ENCODE results near the gene RHPN2.
"Not testable (repeated sequence)": the region's sequence is repeated elsewhere in the genome, so short reads cannot be mapped to it uniquely, and the experiment has no call there.

Gene RHPN2

DNA sequence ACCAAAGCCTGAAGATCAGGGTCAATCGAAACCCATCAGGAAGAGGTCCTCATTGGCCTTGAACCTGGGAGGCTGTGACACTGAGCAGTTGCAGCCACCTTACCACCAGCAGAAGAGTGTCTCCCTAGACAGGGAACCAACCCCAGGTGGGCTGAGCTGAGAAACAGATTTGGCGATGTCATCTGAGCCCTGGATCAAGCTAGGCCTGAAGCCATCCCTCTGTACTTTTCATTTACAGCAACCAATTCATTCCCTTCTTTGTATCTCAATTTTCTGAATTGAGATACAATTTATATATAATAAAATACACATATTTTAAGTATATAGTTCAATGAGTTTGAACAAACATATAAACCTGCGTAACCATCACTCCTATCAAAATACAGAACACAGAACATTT is 14.6 kb downstream of the RHPN2 start:
- H3K9ac ChIP-seq (ENCODE audit: low read depth, low read length, poor library complexity): no peak overlapping the region
- no peak overlapping the region for H2BK15ac ChIP-seq (ENCODE audit: low read length)
- no peak overlapping the region for H2AFZ ChIP-seq (ENCODE audit: low read length)
- H4K91ac ChIP-seq (ENCODE audit: low read depth, low read length, poor library complexity): peak overlapping the region; percentile 19
- H3K27ac ChIP-seq (replicated peaks; ENCODE audit: low read length): no peak overlapping the region
- H3K36me3 ChIP-seq (replicated peaks in 1 of 2; ENCODE audit: control insufficient read depth in 2 of 2, insufficient read depth in 2 of 2, low read length in 2 of 2): peaks cover 0 to 5% of the 10 kb centered on the region in 2 donors
- no peaks in the 10 kb centered on the region for H3K9me3 ChIP-seq (replicated peaks in 1 of 2; ENCODE audit: control insufficient read depth in 2 of 2, insufficient read depth in 1 of 2, low read depth in 1 of 2, low read length in 2 of 2)
- no CpG with 5 or more reads among the region's 3 CpGs for WGBS, 2 donors (ENCODE audit: extremely low coverage in 2 of 2, insufficient read length in 2 of 2, insufficient replicate concordance in 1 of 2)
- H4K8ac ChIP-seq (ENCODE audit: low read depth, low read length): no peak overlapping the region
- no peak overlapping the region for H3K4me2 ChIP-seq (ENCODE audit: insufficient read depth, low read length, poor library complexity, severe bottlenecking)
- DNase-seq (ENCODE audit: low spot score): no peak
- H3K79me1 ChIP-seq (ENCODE audit: low read depth, low read length): peaks cover 8% of the 10 kb centered on the region
- H3K18ac ChIP-seq (ENCODE audit: low read length): no peak overlapping the region
- peaks cover 0 to 3% of the 10 kb centered on the region in 2 donors for H3K4me1 ChIP-seq (ENCODE audit: control insufficient read depth in 2 of 2, insufficient read depth in 1 of 2, low read depth in 1 of 2, low read length in 2 of 2)
- H3K23ac ChIP-seq (ENCODE audit: low read depth, low read length, poor library complexity): peak overlapping the region; percentile 46
- no peak overlapping the region for H3K14ac ChIP-seq (ENCODE audit: low read length)
- no peak overlapping the region for H2BK5ac ChIP-seq (ENCODE audit: low read length)
- H2AK5ac ChIP-seq (ENCODE audit: low read depth, low read length): no peak overlapping the region
- H2BK12ac ChIP-seq (ENCODE audit: low read length): no peak overlapping the region
- no peak overlapping the region for H3K4me3 ChIP-seq (ENCODE audit: low read length in 2 of 2)
- no peak overlapping the region for H3K4ac ChIP-seq (ENCODE audit: low read length)
- H3K27me3 ChIP-seq (ENCODE audit: control insufficient read depth in 3 of 3, insufficient read depth in 3 of 3, low read depth in 1 of 3, low read length in 3 of 3): no peaks in the 10 kb centered on the region
- H2BK120ac ChIP-seq (ENCODE audit: low read depth, low read length): no peak overlapping the region

DNA sequence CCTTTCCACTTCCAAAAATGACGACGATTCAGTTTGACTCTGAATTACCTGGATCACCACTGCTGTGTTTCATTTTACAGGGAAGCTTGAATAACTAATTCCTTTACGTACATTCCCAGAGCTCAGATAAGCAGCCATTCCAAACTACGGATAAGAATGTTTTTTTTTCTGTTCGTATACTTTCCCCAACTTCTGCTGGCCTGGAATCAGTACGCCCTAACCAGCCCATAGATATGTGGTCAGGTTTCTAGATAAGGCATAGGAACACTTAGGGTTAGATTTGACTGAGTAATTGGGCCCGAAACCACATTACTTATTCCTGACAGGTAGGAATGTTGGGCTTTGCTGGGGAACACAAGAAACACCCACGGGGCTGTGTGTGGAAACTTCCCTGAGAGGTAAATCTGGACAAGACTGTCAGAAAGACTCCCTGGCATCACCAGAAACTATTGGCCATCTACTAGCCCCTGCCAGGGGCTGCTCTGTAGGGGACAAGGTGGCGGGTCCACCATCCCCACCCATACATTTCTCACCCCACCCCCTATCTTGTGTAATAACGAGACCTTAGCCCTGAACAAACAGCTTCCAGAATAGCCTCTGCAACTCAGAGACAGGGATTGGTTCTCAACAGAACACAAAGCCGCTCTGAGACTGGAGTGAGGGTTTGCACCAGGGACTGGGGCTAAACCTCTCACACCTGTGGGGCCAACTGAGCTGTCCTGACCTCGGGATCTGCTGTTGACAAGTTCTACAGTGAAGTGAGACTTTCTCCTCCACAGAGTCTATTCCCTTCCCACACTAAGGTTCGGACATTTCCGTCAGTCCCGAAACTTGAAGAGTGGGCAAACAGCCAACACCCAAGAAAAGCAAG is 15.6 kb downstream of the RHPN2 start:
- Histone ChIP-seq H2BK12ac (ENCODE audit: low read length) (no peak overlapping the region), H3K14ac (ENCODE audit: low read length) (no peak overlapping the region), H2BK15ac (ENCODE audit: low read length) (no peak overlapping the region), H4K8ac (ENCODE audit: low read depth, low read length) (no peak overlapping the region), H2BK5ac (ENCODE audit: low read length) (no peak overlapping the region), H2AK5ac (ENCODE audit: low read depth, low read length) (no peak overlapping the region), H3K9me3 (replicated peaks in 1 of 2; ENCODE audit: control insufficient read depth in 2 of 2, insufficient read depth in 1 of 2, low read depth in 1 of 2, low read length in 2 of 2) (no peaks in the 10 kb centered on the region), H2AFZ (ENCODE audit: low read length) (no peak overlapping the region), H3K4ac (ENCODE audit: low read length) (no peak overlapping the region), H3K27ac (replicated peaks; ENCODE audit: low read length) (no peak overlapping the region), H2BK120ac (ENCODE audit: low read depth, low read length) (no peak overlapping the region), H3K4me3 (ENCODE audit: low read length in 2 of 2) (peak overlapping the region in 1 of 2 donors; percentile 20), H3K9ac (ENCODE audit: low read depth, low read length, poor library complexity) (no peak overlapping the region), H3K36me3 (replicated peaks in 1 of 2; ENCODE audit: control insufficient read depth in 2 of 2, insufficient read depth in 2 of 2, low read length in 2 of 2) (peaks cover 0 to 5% of the 10 kb centered on the region in 2 donors), H3K4me1 (ENCODE audit: control insufficient read depth in 2 of 2, insufficient read depth in 1 of 2, low read depth in 1 of 2, low read length in 2 of 2) (peaks cover 0 to 3% of the 10 kb centered on the region in 2 donors), H3K27me3 (ENCODE audit: control insufficient read depth in 3 of 3, insufficient read depth in 3 of 3, low read depth in 1 of 3, low read length in 3 of 3) (no peaks in the 10 kb centered on the region), H3K4me2 (ENCODE audit: insufficient read depth, low read length, poor library complexity, severe bottlenecking) (no peak overlapping the region), H3K23ac (ENCODE audit: low read depth, low read length, poor library complexity) (no peak overlapping the region), H3K79me1 (ENCODE audit: low read depth, low read length) (peaks cover 8% of the 10 kb centered on the region), H4K91ac (ENCODE audit: low read depth, low read length, poor library complexity) (no peak overlapping the region), H3K18ac (ENCODE audit: low read length) (no peak overlapping the region)
- DNase-seq (ENCODE audit: low spot score): no peak
- no CpG with 5 or more reads among the region's 15 CpGs for WGBS, 2 donors (ENCODE audit: extremely low coverage in 2 of 2, insufficient read length in 2 of 2, insufficient replicate concordance in 1 of 2)

GRCh38 chr19:33047422-33047821 is 17.3 kb downstream of the RHPN2 start:
- peaks cover 0 to 5% of the 10 kb centered on the region in 2 donors for H3K36me3 ChIP-seq (replicated peaks in 1 of 2; ENCODE audit: control insufficient read depth in 2 of 2, insufficient read depth in 2 of 2, low read length in 2 of 2)
- no peak overlapping the region for H4K91ac ChIP-seq (ENCODE audit: low read depth, low read length, poor library complexity)
- no peak overlapping the region for H3K14ac ChIP-seq (ENCODE audit: low read length)
- no peak overlapping the region for H2BK12ac ChIP-seq (ENCODE audit: low read length)
- no peak overlapping the region for H2AFZ ChIP-seq (ENCODE audit: low read length)
- no peak overlapping the region for H3K27ac ChIP-seq (replicated peaks; ENCODE audit: low read length)
- H2BK15ac ChIP-seq (ENCODE audit: low read length): no peak overlapping the region
- H3K9me3 ChIP-seq (replicated peaks in 1 of 2; ENCODE audit: control insufficient read depth in 2 of 2, insufficient read depth in 1 of 2, low read depth in 1 of 2, low read length in 2 of 2): no peaks in the 10 kb centered on the region
- WGBS, 2 donors (ENCODE audit: extremely low coverage in 2 of 2, insufficient read length in 2 of 2, insufficient replicate concordance in 1 of 2): no CpG with 5 or more reads among the region's 8 CpGs
- H3K79me1 ChIP-seq (ENCODE audit: low read depth, low read length): peaks cover 8% of the 10 kb centered on the region
- no peak overlapping the region for H3K9ac ChIP-seq (ENCODE audit: low read depth, low read length, poor library complexity)
- H2BK120ac ChIP-seq (ENCODE audit: low read depth, low read length): no peak overlapping the region
- peaks cover 0 to 3% of the 10 kb centered on the region in 2 donors for H3K4me1 ChIP-seq (ENCODE audit: control insufficient read depth in 2 of 2, insufficient read depth in 1 of 2, low read depth in 1 of 2, low read length in 2 of 2)
- H3K4me2 ChIP-seq (ENCODE audit: insufficient read depth, low read length, poor library complexity, severe bottlenecking): no peak overlapping the region
- H3K4me3 ChIP-seq (ENCODE audit: low read length in 2 of 2): no peak overlapping the region
- H3K18ac ChIP-seq (ENCODE audit: low read length): no peak overlapping the region
- DNase-seq (ENCODE audit: low spot score): no peak
- no peak overlapping the region for H3K4ac ChIP-seq (ENCODE audit: low read length)
- no peaks in the 10 kb centered on the region for H3K27me3 ChIP-seq (ENCODE audit: control insufficient read depth in 3 of 3, insufficient read depth in 3 of 3, low read depth in 1 of 3, low read length in 3 of 3)
- no peak overlapping the region for H2AK5ac ChIP-seq (ENCODE audit: low read depth, low read length)
- no peak overlapping the region for H3K23ac ChIP-seq (ENCODE audit: low read depth, low read length, poor library complexity)
- no peak overlapping the region for H2BK5ac ChIP-seq (ENCODE audit: low read length)
- H4K8ac ChIP-seq (ENCODE audit: low read depth, low read length): no peak overlapping the region

DNA sequence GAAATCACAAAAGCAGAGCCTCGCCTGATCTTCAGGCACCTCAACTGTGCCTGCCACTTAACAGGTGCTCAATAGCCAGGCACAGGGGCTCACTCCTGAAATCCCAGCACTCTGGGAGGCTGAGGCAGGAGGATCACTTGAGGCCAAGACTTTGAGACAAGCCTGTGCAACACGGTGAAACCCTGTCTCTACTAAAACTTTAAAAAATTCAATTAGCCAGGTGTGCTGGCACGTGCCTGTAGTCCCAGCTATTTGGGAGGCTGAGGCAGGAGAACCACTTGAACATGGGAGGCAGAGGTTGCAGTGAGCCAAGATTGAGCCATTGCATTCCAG is 22.9 kb downstream of the RHPN2 start:
- H4K91ac ChIP-seq (ENCODE audit: low read depth, low read length, poor library complexity); H2BK15ac ChIP-seq (ENCODE audit: low read length); H3K36me3 ChIP-seq (replicated peaks in 1 of 2; ENCODE audit: control insufficient read depth in 2 of 2, insufficient read depth in 2 of 2, low read length in 2 of 2); H3K4me2 ChIP-seq (ENCODE audit: insufficient read depth, low read length, poor library complexity, severe bottlenecking); H3K4me1 ChIP-seq (ENCODE audit: control insufficient read depth in 2 of 2, insufficient read depth in 1 of 2, low read depth in 1 of 2, low read length in 2 of 2); H3K27me3 ChIP-seq (ENCODE audit: control insufficient read depth in 3 of 3, insufficient read depth in 3 of 3, low read depth in 1 of 3, low read length in 3 of 3); H3K4me3 ChIP-seq (ENCODE audit: low read length in 2 of 2); H2AFZ ChIP-seq (ENCODE audit: low read length); H2BK5ac ChIP-seq (ENCODE audit: low read length); H4K8ac ChIP-seq (ENCODE audit: low read depth, low read length); H3K27ac ChIP-seq (replicated peaks; ENCODE audit: low read length); H3K4ac ChIP-seq (ENCODE audit: low read length); H2BK12ac ChIP-seq (ENCODE audit: low read length); H3K9ac ChIP-seq (ENCODE audit: low read depth, low read length, poor library complexity); H3K79me1 ChIP-seq (ENCODE audit: low read depth, low read length); H3K14ac ChIP-seq (ENCODE audit: low read length); H3K18ac ChIP-seq (ENCODE audit: low read length); H2BK120ac ChIP-seq (ENCODE audit: low read depth, low read length); H3K23ac ChIP-seq (ENCODE audit: low read depth, low read length, poor library complexity); H3K9me3 ChIP-seq (replicated peaks in 1 of 2; ENCODE audit: control insufficient read depth in 2 of 2, insufficient read depth in 1 of 2, low read depth in 1 of 2, low read length in 2 of 2); DNase-seq (ENCODE audit: low spot score); H2AK5ac ChIP-seq (ENCODE audit: low read depth, low read length): not testable (repeated sequence)
- WGBS, 2 donors (ENCODE audit: extremely low coverage in 2 of 2, insufficient read length in 2 of 2, insufficient replicate concordance in 1 of 2): no CpG with 5 or more reads among the region's 3 CpGs
